ENCODE measurements around the gene GAREM2.

The GAREM2 gene

GRCh38 chr2:26169226-26169625 is 3.7 kb upstream of the GAREM2 start:
- no peak for DNase-seq (ENCODE audit: extremely low read depth in 1 of 2, low read depth in 1 of 2)

GRCh38 chr2:26169681-26170414 is 3.0 kb upstream of the GAREM2 start:
- DNase-seq (ENCODE audit: extremely low read depth in 1 of 2, low read depth in 1 of 2), result no peak

GRCh38 chr2:26170795-26171194 is 2.1 kb upstream of the GAREM2 start:
- no peak for DNase-seq (ENCODE audit: extremely low read depth in 1 of 2, low read depth in 1 of 2)

GRCh38 chr2:26172189-26172870 is 558 bp upstream of the GAREM2 start:
- DNase-seq (ENCODE audit: extremely low read depth in 1 of 2, low read depth in 1 of 2), result no peak

- no peak for DNase-seq (ENCODE audit: extremely low read depth in 1 of 2, low read depth in 1 of 2)
Measured at GRCh38 chr2:26173776-26174482, 1.0 kb downstream of the GAREM2 start.

- no peak for DNase-seq (ENCODE audit: extremely low read depth in 1 of 2, low read depth in 1 of 2)
Measured at GRCh38 chr2:26174691-26175465, 2.0 kb downstream of the GAREM2 start.

- no peak for DNase-seq (ENCODE audit: extremely low read depth in 1 of 2, low read depth in 1 of 2)
Measured at GRCh38 chr2:26175466-26176278, 2.8 kb downstream of the GAREM2 start.

GRCh38 chr2:26176279-26176615 is 3.4 kb downstream of the GAREM2 start:
- no peak for DNase-seq (ENCODE audit: extremely low read depth in 1 of 2, low read depth in 1 of 2)

GRCh38 chr2:26177122-26177521 is 4.2 kb downstream of the GAREM2 start:
- DNase-seq (ENCODE audit: extremely low read depth in 1 of 2, low read depth in 1 of 2), result no peak

- DNase-seq (ENCODE audit: extremely low read depth in 1 of 2, low read depth in 1 of 2), result no peak
Measured at GRCh38 chr2:26178246-26178645, 5.4 kb downstream of the GAREM2 start.

GRCh38 chr2:26178746-26179436 is 6.0 kb downstream of the GAREM2 start:
- no peak for DNase-seq (ENCODE audit: extremely low read depth in 1 of 2, low read depth in 1 of 2)

- DNase-seq (ENCODE audit: extremely low read depth in 1 of 2, low read depth in 1 of 2), result no peak
Measured at GRCh38 chr2:26179446-26179913, 6.6 kb downstream of the GAREM2 start.

GRCh38 chr2:26182441-26182840 is 9.6 kb downstream of the GAREM2 start:
- no peak for DNase-seq (ENCODE audit: extremely low read depth in 1 of 2, low read depth in 1 of 2)

GRCh38 chr2:26182887-26183630 is 10.2 kb downstream of the GAREM2 start:
- no peak for DNase-seq (ENCODE audit: extremely low read depth in 1 of 2, low read depth in 1 of 2)

GRCh38 chr2:26184121-26184520 is 11.2 kb downstream of the GAREM2 start:
- no peak for DNase-seq (ENCODE audit: extremely low read depth in 1 of 2, low read depth in 1 of 2)

GRCh38 chr2:26184555-26185303 is 11.8 kb downstream of the GAREM2 start:
- DNase-seq (ENCODE audit: extremely low read depth in 1 of 2, low read depth in 1 of 2), result peak; percentile 70 to 76

- no peak for DNase-seq (ENCODE audit: extremely low read depth in 1 of 2, low read depth in 1 of 2)
Measured at GRCh38 chr2:26185304-26185928, 12.5 kb downstream of the GAREM2 start.
